ENCODE results near the gene RNF214.

DNA sequence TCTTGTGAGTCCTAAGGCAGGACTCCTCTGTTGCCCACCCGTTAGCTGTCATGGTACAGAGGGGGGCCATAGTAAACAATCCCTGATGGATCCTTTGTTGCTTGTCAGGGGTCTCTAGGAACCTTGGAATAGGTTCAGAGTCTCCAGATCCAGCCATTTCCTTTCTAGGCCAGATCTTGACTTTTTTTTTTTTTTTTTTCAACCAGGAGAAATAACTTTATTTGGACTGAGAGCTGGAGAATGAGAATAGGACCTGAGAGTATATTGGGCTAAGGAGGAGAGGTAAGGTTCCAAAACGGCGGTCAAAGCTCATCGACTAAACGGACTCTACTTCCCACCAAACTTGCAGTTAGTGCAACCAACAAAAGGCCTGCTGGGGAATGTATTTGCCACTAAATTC, 102.9 kb downstream of the RNF214 start:
- TF ChIP-seq, protein P1, sequence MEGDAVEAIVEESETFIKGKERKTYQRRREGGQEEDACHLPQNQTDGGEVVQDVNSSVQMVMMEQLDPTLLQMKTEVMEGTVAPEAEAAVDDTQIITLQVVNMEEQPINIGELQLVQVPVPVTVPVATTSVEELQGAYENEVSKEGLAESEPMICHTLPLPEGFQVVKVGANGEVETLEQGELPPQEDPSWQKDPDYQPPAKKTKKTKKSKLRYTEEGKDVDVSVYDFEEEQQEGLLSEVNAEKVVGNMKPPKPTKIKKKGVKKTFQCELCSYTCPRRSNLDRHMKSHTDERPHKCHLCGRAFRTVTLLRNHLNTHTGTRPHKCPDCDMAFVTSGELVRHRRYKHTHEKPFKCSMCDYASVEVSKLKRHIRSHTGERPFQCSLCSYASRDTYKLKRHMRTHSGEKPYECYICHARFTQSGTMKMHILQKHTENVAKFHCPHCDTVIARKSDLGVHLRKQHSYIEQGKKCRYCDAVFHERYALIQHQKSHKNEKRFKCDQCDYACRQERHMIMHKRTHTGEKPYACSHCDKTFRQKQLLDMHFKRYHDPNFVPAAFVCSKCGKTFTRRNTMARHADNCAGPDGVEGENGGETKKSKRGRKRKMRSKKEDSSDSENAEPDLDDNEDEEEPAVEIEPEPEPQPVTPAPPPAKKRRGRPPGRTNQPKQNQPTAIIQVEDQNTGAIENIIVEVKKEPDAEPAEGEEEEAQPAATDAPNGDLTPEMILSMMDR (conservative IDR thresholded peaks at IDR 0.05; ENCODE audit: low read length) = no peak
- no peak for TF ChIP-seq EZH2phosphoT487 (IDR thresholded peaks at IDR 0.05; ENCODE audit: borderline replicate concordance)
